Measurements from ENCODE around the gene LHFPL3.

The LHFPL3 gene

GRCh38 chr7:104794154-104794553, 465.8 kb downstream of the LHFPL3 start:
- Histone ChIP-seq H3K27ac (no peak overlapping the region), H3K9me3 (no peaks in the 10 kb centered on the region), H3K4me1 (ENCODE audit: control insufficient read depth in 1 of 2, insufficient read depth in 1 of 2, low read depth in 1 of 2, low read length in 1 of 2) (no peaks in the 10 kb centered on the region), H3K27me3 (no peaks in the 10 kb centered on the region), H3K4me3 (ENCODE audit: low read depth in 1 of 2, low read length in 1 of 2) (no peak overlapping the region), H3K36me3 (no peaks in the 10 kb centered on the region)
- TF ChIP-seq, protein P1, sequence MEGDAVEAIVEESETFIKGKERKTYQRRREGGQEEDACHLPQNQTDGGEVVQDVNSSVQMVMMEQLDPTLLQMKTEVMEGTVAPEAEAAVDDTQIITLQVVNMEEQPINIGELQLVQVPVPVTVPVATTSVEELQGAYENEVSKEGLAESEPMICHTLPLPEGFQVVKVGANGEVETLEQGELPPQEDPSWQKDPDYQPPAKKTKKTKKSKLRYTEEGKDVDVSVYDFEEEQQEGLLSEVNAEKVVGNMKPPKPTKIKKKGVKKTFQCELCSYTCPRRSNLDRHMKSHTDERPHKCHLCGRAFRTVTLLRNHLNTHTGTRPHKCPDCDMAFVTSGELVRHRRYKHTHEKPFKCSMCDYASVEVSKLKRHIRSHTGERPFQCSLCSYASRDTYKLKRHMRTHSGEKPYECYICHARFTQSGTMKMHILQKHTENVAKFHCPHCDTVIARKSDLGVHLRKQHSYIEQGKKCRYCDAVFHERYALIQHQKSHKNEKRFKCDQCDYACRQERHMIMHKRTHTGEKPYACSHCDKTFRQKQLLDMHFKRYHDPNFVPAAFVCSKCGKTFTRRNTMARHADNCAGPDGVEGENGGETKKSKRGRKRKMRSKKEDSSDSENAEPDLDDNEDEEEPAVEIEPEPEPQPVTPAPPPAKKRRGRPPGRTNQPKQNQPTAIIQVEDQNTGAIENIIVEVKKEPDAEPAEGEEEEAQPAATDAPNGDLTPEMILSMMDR (IDR thresholded peaks at IDR 0.05) = no peak

GRCh38 chr7:104794589-104794988, 466.2 kb downstream of the LHFPL3 start:
- TF ChIP-seq, protein P1 (IDR thresholded peaks at IDR 0.05) = no peak
- Histone ChIP-seq H3K9me3 (no peaks in the 10 kb centered on the region), H3K27ac (no peak overlapping the region), H3K27me3 (no peaks in the 10 kb centered on the region), H3K4me1 (ENCODE audit: control insufficient read depth in 1 of 2, insufficient read depth in 1 of 2, low read depth in 1 of 2, low read length in 1 of 2) (no peaks in the 10 kb centered on the region), H3K36me3 (no peaks in the 10 kb centered on the region), H3K4me3 (ENCODE audit: low read depth in 1 of 2, low read length in 1 of 2) (no peak overlapping the region)

- Histone ChIP-seq H3K36me3 (no peaks in the 10 kb centered on the region), H3K4me3 (ENCODE audit: low read depth in 1 of 2, low read length in 1 of 2) (no peak overlapping the region), H3K9me3 (no peaks in the 10 kb centered on the region), H3K27me3 (no peaks in the 10 kb centered on the region), H3K27ac (no peak overlapping the region), H3K4me1 (ENCODE audit: control insufficient read depth in 1 of 2, insufficient read depth in 1 of 2, low read depth in 1 of 2, low read length in 1 of 2) (no peaks in the 10 kb centered on the region)
- TF ChIP-seq, protein P1 (IDR thresholded peaks at IDR 0.05) = no peak
Measured at GRCh38 chr7:104795086-104795485, 466.7 kb downstream of the LHFPL3 start.

- TF ChIP-seq, protein P1 (IDR thresholded peaks at IDR 0.05) = no peak
- Histone ChIP-seq H3K27me3 (no peaks in the 10 kb centered on the region), H3K9me3 (no peaks in the 10 kb centered on the region), H3K36me3 (no peaks in the 10 kb centered on the region), H3K27ac (no peak overlapping the region), H3K4me1 (ENCODE audit: control insufficient read depth in 1 of 2, insufficient read depth in 1 of 2, low read depth in 1 of 2, low read length in 1 of 2) (no peaks in the 10 kb centered on the region), H3K4me3 (ENCODE audit: low read depth in 1 of 2, low read length in 1 of 2) (no peak overlapping the region)
Measured at GRCh38 chr7:104795616-104796398, 467.4 kb downstream of the LHFPL3 start.

DNA sequence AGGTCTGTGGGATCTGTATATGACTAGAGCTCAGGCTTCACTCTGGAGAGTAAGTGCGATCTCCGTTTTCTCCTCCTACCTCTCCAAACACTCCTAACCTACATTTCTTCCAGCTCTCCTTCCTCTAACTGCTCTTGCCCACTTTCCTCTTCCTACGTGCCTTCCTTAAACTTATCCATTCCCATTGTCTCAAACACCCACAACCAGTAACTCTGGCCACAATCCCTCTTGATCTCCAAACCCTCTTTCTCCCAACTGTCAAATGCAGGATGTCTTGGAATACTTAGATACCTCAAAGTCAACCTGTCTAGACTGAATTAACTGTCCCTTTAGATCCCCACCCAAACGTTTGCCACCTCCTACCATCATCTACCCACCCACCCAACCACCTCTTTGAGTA, 471.9 kb downstream of the LHFPL3 start:
- no peaks in the 10 kb centered on the region for H3K36me3 ChIP-seq
- H3K4me1 ChIP-seq (ENCODE audit: control insufficient read depth in 1 of 2, insufficient read depth in 1 of 2, low read depth in 1 of 2, low read length in 1 of 2) = no peaks in the 10 kb centered on the region
- TF ChIP-seq, protein P1 (IDR thresholded peaks at IDR 0.05) = no peak
- H3K27me3 ChIP-seq = no peaks in the 10 kb centered on the region
- H3K4me3 ChIP-seq (ENCODE audit: low read depth in 1 of 2, low read length in 1 of 2) = no peak overlapping the region
- H3K27ac ChIP-seq = no peak overlapping the region
- no peaks in the 10 kb centered on the region for H3K9me3 ChIP-seq

Data from neutrophil (primary cell).